HFFc6 (cell line): Measurements from ENCODE around the gene HIVEP3. TPM values are rescaled to one million over a fixed set of nuclear protein-coding genes. Genes with fewer than 3 reads are reported as not detected.

ENCODE experiments used
- DNase-seq: peaks from one replicate; pipeline ENCODE4 v3.0.0-alpha.2; 2018
- H3K27ac Mint-ChIP-seq: 2 replicates; pipeline ENCODE4 v1.8.0; 2020; ENCODE audit warnings: mild to moderate bottlenecking, mixed read lengths
- H3K27me3 Mint-ChIP-seq: 2 replicates; pipeline ENCODE4 v1.8.0; 2021; ENCODE audit warnings: mild to moderate bottlenecking, moderate library complexity, mixed read lengths; ENCODE audit not compliant: insufficient read depth
- H3K36me3 Mint-ChIP-seq: 2 replicates; pipeline ENCODE4 v1.8.0; 2021; ENCODE audit warnings: low read depth, mixed read lengths
- H3K4me1 Mint-ChIP-seq: 2 replicates; pipeline ENCODE4 v1.8.0; 2020; ENCODE audit warnings: low read depth, mixed read lengths
- H3K4me3 Mint-ChIP-seq: 2 replicates; pipeline ENCODE4 v1.8.0; 2020; ENCODE audit warnings: mild to moderate bottlenecking, moderate library complexity, mixed read lengths
- H3K9me3 Mint-ChIP-seq: 2 replicates; pipeline ENCODE4 v1.8.0; 2020; ENCODE audit warnings: mild to moderate bottlenecking, mixed read lengths
- CTCF ChIP-seq: fragments of 200-600 bp; sonication (generic); IDR thresholded peaks from 2 replicates; pipeline ENCODE4 v1.5.0; 2021; ENCODE audit warnings: antibody characterized with exemption, mild to moderate bottlenecking
- total RNA-seq, 6 experiments: library from RNA; stranded (reverse); fragmentation: NEBNext Ultra II Directional; extraction: Animal tissue kit (Norgen Biotek cat#: 25700); gene quantifications; 2 replicates in 1 of 6; 3 replicates in 5 of 6; pipeline ENCODE4 v1.2.3, GENCODE V29; 2021

HIVEP3 gene
- total RNA-seq, 6 experiments from 2014 or later: 7.0 to 9.7 (median 7.9) TPM

- 0 out of 2 replicates have a peak, but pooled peaks cover 4% of the 10 kb centered on the region for H3K36me3 Mint-ChIP-seq
- no peak for TF ChIP-seq CTCF
- no peak overlapping the region for H3K4me3 Mint-ChIP-seq
- H3K27ac Mint-ChIP-seq: peak overlapping the region; percentile 80
- H3K9me3 Mint-ChIP-seq: peaks cover 4% of the 10 kb centered on the region; the same call in 1 of the 2 replicates
- no peaks in the 10 kb centered on the region for H3K27me3 Mint-ChIP-seq
- H3K4me1 Mint-ChIP-seq: peaks cover 47% of the 10 kb centered on the region
- DNase-seq: no peak
Measured at GRCh38 chr1:41752514-41753170, 166.1 kb downstream of the HIVEP3 start.

- peak; percentile 81 for DNase-seq
- H3K36me3 Mint-ChIP-seq: 0 out of 2 replicates have a peak, but pooled peaks cover 4% of the 10 kb centered on the region
- no peaks in the 10 kb centered on the region for H3K27me3 Mint-ChIP-seq
- H3K4me1 Mint-ChIP-seq: peaks cover 47% of the 10 kb centered on the region
- H3K9me3 Mint-ChIP-seq: peaks cover 4% of the 10 kb centered on the region; the same call in 1 of the 2 replicates
- no peak for TF ChIP-seq CTCF
- H3K4me3 Mint-ChIP-seq: peak overlapping the region; percentile 37
- H3K27ac Mint-ChIP-seq: peak overlapping the region; percentile 80
Measured at GRCh38 chr1:41751804-41752513, 166.8 kb downstream of the HIVEP3 start.

GRCh38 chr1:41749991-41750745, 168.6 kb downstream of the HIVEP3 start:
- DNase-seq: no peak
- H3K27ac Mint-ChIP-seq: no peak overlapping the region
- H3K36me3 Mint-ChIP-seq: no peaks in the 10 kb centered on the region
- no peak overlapping the region for H3K4me3 Mint-ChIP-seq
- no peaks in the 10 kb centered on the region for H3K9me3 Mint-ChIP-seq
- H3K27me3 Mint-ChIP-seq: no peaks in the 10 kb centered on the region
- TF ChIP-seq CTCF: no peak
- H3K4me1 Mint-ChIP-seq: peaks cover 51% of the 10 kb centered on the region

GRCh38 chr1:41745022-41745421, 173.7 kb downstream of the HIVEP3 start:
- no peak for TF ChIP-seq CTCF
- no peak overlapping the region for H3K27ac Mint-ChIP-seq
- no peak for DNase-seq

GRCh38 chr1:41743366-41743765, 175.4 kb downstream of the HIVEP3 start:
- Mint-ChIP-seq H3K27me3 (no peaks in the 10 kb centered on the region), H3K27ac (peak overlapping the region; percentile 82), H3K36me3 (no peaks in the 10 kb centered on the region), H3K4me3 (peak overlapping the region; percentile 42; the same call in 1 of the 2 replicates), H3K4me1 (peaks cover 66% of the 10 kb centered on the region), H3K9me3 (no peaks in the 10 kb centered on the region)
- DNase-seq: peak; percentile 37
- TF ChIP-seq CTCF: no peak

More at GRCh38 chr1:41745022-41745421, 173.7 kb downstream of the HIVEP3 start:
- no peaks in the 10 kb centered on the region for H3K9me3 Mint-ChIP-seq
- no peak overlapping the region for H3K4me3 Mint-ChIP-seq
- peaks cover 54% of the 10 kb centered on the region for H3K4me1 Mint-ChIP-seq
- H3K36me3 Mint-ChIP-seq: no peaks in the 10 kb centered on the region
- H3K27me3 Mint-ChIP-seq: no peaks in the 10 kb centered on the region
